BE2C (cell line): Measurements from ENCODE around the gene COL4A1.

Source experiments
- DNase-seq: peaks from one replicate; pipeline ENCODE4 v3.0.0-alpha.2; 2020
- H3K27me3 ChIP-seq: fragments of 250-450 bp; sonication (Bioruptor Pico); 2 replicates; pipeline ENCODE4 v1.5.1; 2020; ENCODE audit warnings: mild to moderate bottlenecking
- H3K36me3 ChIP-seq: fragments of 250-450 bp; sonication (Bioruptor Pico); 2 replicates; pipeline ENCODE4 v1.5.1; 2020; ENCODE audit warnings: mild to moderate bottlenecking
- H3K4me1 ChIP-seq: fragments of 250-450 bp; sonication (Bioruptor Pico); 2 replicates; pipeline ENCODE4 v1.5.1; 2020
- H3K4me3 ChIP-seq: 2 replicates; pipeline ENCODE4 v1.5.1; 2011; ENCODE audit warnings: low read depth, low read length
- H3K9me3 ChIP-seq: fragments of 250-450 bp; sonication (Bioruptor Pico); 2 replicates; pipeline ENCODE4 v1.5.1; 2020
- CTCF ChIP-seq: IDR thresholded peaks from 2 replicates; pipeline ENCODE4 v1.5.1; 2012; ENCODE audit warnings: mild to moderate bottlenecking, low read depth, low read length

Gene COL4A1

GRCh38 chr13:110301606-110302553 lies 5.1 kb downstream of the COL4A1 start:
- H3K9me3 ChIP-seq = no peaks in the 10 kb centered on the region
- H3K4me1 ChIP-seq = no peaks in the 10 kb centered on the region
- peaks cover 84% of the 10 kb centered on the region for H3K27me3 ChIP-seq
- no peak for DNase-seq
- TF ChIP-seq CTCF = no peak
- H3K36me3 ChIP-seq = no peaks in the 10 kb centered on the region
- H3K4me3 ChIP-seq = no peak overlapping the region

DNA sequence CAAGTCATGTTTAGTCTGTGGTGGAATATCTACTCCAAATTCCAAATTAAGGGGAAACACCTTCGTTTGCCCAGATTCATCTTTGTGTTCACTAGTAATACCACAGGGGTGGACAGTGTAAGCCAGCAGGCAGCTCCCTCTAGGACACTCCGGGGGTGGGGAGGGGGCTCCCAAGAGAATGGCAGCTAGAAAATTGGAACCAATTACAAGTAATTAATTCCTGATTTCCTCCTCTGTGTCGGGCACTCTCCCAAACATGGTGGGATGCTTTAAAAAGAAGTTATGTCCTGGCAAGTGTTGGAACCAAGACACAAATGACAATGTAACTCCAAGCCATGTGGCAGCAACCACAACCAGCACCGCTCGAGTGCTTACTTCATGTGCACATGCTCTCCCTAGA lies 5.9 kb downstream of the COL4A1 start:
- no peaks in the 10 kb centered on the region for H3K4me1 ChIP-seq
- no peaks in the 10 kb centered on the region for H3K9me3 ChIP-seq
- DNase-seq = no peak
- no peak overlapping the region for H3K4me3 ChIP-seq
- H3K27me3 ChIP-seq = peaks cover 82% of the 10 kb centered on the region
- no peak for TF ChIP-seq CTCF
- H3K36me3 ChIP-seq = no peaks in the 10 kb centered on the region

- no peak for TF ChIP-seq CTCF
- peaks cover 77% of the 10 kb centered on the region for H3K27me3 ChIP-seq
- H3K9me3 ChIP-seq = no peaks in the 10 kb centered on the region
- DNase-seq = no peak
- no peak overlapping the region for H3K4me3 ChIP-seq
- no peaks in the 10 kb centered on the region for H3K4me1 ChIP-seq
- no peaks in the 10 kb centered on the region for H3K36me3 ChIP-seq
Measured at GRCh38 chr13:110300090-110300815, 6.7 kb downstream of the COL4A1 start.

- H3K27me3 ChIP-seq = peaks cover 68% of the 10 kb centered on the region
- no peak for TF ChIP-seq CTCF
Measured at GRCh38 chr13:110299283-110299840, 7.6 kb downstream of the COL4A1 start.

DNA sequence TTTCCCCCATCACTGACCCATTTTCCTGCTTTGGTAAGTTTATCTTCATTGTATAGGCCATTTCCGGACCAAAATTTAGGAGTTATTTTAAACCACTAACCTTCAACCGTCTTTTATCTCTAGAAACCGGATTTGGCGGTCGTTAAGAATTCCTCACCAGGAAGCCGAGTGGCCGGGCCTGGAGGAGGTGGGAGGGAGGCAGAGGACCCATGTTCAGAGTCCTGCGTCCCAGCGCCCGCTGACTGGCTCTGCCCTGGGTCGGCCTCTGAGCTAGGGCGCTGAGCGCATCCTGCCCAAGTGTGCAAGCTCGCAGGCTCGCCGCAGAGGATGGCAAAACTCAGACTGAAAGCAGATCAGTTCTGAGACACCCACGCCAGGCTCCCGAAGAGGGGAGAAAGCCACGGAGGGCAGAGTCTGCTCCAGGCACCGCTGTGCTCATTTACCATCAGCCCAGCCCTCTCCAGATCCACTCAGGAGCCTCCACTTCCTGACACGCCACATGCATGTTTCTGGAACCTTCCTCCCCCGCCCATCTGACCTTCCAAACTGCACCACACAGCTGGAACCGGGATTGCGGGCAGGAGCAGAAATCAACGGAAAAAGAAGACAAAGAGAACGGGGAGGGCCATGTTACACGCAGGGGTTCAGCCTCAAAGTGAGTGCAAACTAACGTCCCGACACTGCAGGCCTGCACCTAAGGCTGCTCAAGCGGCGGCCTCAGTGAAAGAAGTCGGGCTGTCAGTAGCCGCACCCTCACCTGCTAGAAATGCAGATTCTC lies 8.3 kb downstream of the COL4A1 start:
- no peaks in the 10 kb centered on the region for H3K36me3 ChIP-seq
- DNase-seq = no peak

More at GRCh38 chr13:110299283-110299840, 7.6 kb downstream of the COL4A1 start:
- no peak overlapping the region for H3K4me3 ChIP-seq
- no peaks in the 10 kb centered on the region for H3K36me3 ChIP-seq
- no peaks in the 10 kb centered on the region for H3K9me3 ChIP-seq
- no peak for DNase-seq
- no peaks in the 10 kb centered on the region for H3K4me1 ChIP-seq

More for the DNA sequence above, 8.3 kb downstream of the COL4A1 start:
- Histone ChIP-seq H3K27me3 (peaks cover 61% of the 10 kb centered on the region), H3K4me3 (no peak overlapping the region), H3K4me1 (no peaks in the 10 kb centered on the region), H3K9me3 (no peaks in the 10 kb centered on the region)
- TF ChIP-seq CTCF = no peak
